Vagina (tissue), 2 donors: ENCODE results near the gene NF2.
A peak's percentile ranks its signal among the peaks of the same experiment; 100 is the strongest.

Experiments used
- CTCF ChIP-seq, 3 experiments: fragments of 450-650 bp in 2 of 3; fragments of 200-600 bp in 1 of 3; sonication (generic) in 1 of 3; IDR thresholded peaks; one replicate each; pipeline ENCODE4 v1.5.1; 2017 to 2019; ENCODE audit warnings: antibody characterized with exemption in 3 of 3, mild to moderate bottlenecking in 2 of 3, moderate library complexity in 2 of 3
- POLR2A ChIP-seq, 2 donors: fragments of 450-650 bp; IDR thresholded peaks; one replicate each; pipeline ENCODE4 v1.6.1; 2017; ENCODE audit warnings: antibody characterized with exemption in 2 of 2, mild to moderate bottlenecking in 2 of 2, moderate library complexity in 2 of 2
- POLR2AphosphoS5 ChIP-seq, 2 donors: sonication (generic); formaldehyde crosslinking; IDR thresholded peaks; one replicate each; pipeline ENCODE4 v1.9.0; 2017; ENCODE audit warnings: antibody characterized with exemption in 2 of 2, mild to moderate bottlenecking in 2 of 2, low read depth in 1 of 2; ENCODE audit not compliant: insufficient read depth in 1 of 2

- TF ChIP-seq POLR2A (IDR thresholded peaks at IDR 0.05) (no peak), POLR2AphosphoS5 (IDR thresholded peaks at IDR 0.05; ENCODE audit: insufficient read depth in 1 of 2, low read depth in 1 of 2) (no peak), CTCF (IDR thresholded peaks at IDR 0.05) (peak in 2 of 3 experiments; percentile 25 to 49)
Observed at GRCh38 chr22:29689880-29690213, 86.4 kb downstream of the NF2 start.
